Neural crest cell (in vitro differentiated cells): ENCODE measurements around the gene SDR9C7. TPM values are rescaled to one million over a fixed set of nuclear protein-coding genes. Genes with fewer than 3 reads are reported as not detected.

ENCODE experiments used
- DNase-seq: peaks from one replicate; pipeline ENCODE4 v3.0.0; 2021; ENCODE audit warnings: low read depth, mixed read lengths, low spot score
- H3K27ac Mint-ChIP-seq: one replicate; pipeline ENCODE4 v1.8.0; 2021; ENCODE audit warnings: mild to moderate bottlenecking, mixed read lengths; ENCODE audit not compliant: unreplicated experiment
- H3K27me3 Mint-ChIP-seq: 2 replicates; pipeline ENCODE4 v1.8.0; 2021; ENCODE audit warnings: low read depth, mild to moderate bottlenecking, mixed read lengths
- H3K36me3 Mint-ChIP-seq: 2 replicates; pipeline ENCODE4 v1.8.0; 2021; ENCODE audit warnings: low read depth, mild to moderate bottlenecking, mixed read lengths
- H3K4me1 Mint-ChIP-seq: 2 replicates; pipeline ENCODE4 v1.8.0; 2021; ENCODE audit warnings: mixed read lengths
- H3K4me3 Mint-ChIP-seq: one replicate; pipeline ENCODE4 v1.8.0; 2021; ENCODE audit warnings: mild to moderate bottlenecking, mixed read lengths
- H3K9me3 Mint-ChIP-seq: 2 replicates; pipeline ENCODE4 v1.8.0; 2021; ENCODE audit warnings: mixed read lengths
- CTCF ChIP-seq: fragments of 200-600 bp; sonication (generic); conservative IDR thresholded peaks from 2 replicates; pipeline ENCODE4 v1.5.0; 2021; ENCODE audit warnings: antibody characterized with exemption, mild to moderate bottlenecking
- total RNA-seq: library from RNA; stranded (reverse); gene quantifications from 2 replicates; pipeline ENCODE4 v1.2.1, GENCODE V29; 2021

Gene SDR9C7
- total RNA-seq, 1 donor from 2014 or later: not detected

- Mint-ChIP-seq H3K27me3 (peaks cover 29% of the 10 kb centered on the region), H3K36me3 (peaks cover 7% of the 10 kb centered on the region), H3K4me1 (no peaks in the 10 kb centered on the region), H3K9me3 (peaks cover 12% of the 10 kb centered on the region), H3K27ac (no peak within 1 kb of the TSS), H3K4me3 (no peak within 1 kb of the TSS)
- no peak for DNase-seq
- no peak for TF ChIP-seq CTCF
Measured at GRCh38 chr12:56957229-56958052, 23.2 kb upstream of the SDR9C7 start, which contains the start of gene RDH16. Gene RDH16, minus strand, starts transcription at chr12:56957608. Its CDS starts 146 bp downstream, at chr12:56957462.

GRCh38 chr12:56955631-56956256 is 21.5 kb upstream of the SDR9C7 start:
- peaks cover 2% of the 10 kb centered on the region for H3K9me3 Mint-ChIP-seq
- H3K27me3 Mint-ChIP-seq: peaks cover 15% of the 10 kb centered on the region

GRCh38 chr12:56954958-56955355 is 20.7 kb upstream of the SDR9C7 start:
- DNase-seq: no peak
- no peak for TF ChIP-seq CTCF
- Mint-ChIP-seq H3K27me3 (peaks cover 8% of the 10 kb centered on the region), H3K27ac (no peak overlapping the region), H3K9me3 (peaks cover 2% of the 10 kb centered on the region), H3K4me3 (no peak overlapping the region), H3K36me3 (no peaks in the 10 kb centered on the region), H3K4me1 (no peaks in the 10 kb centered on the region)

More at GRCh38 chr12:56955631-56956256, 21.5 kb upstream of the SDR9C7 start:
- H3K36me3 Mint-ChIP-seq: peaks cover under 1% of the 10 kb centered on the region
- no peak for DNase-seq
- H3K4me3 Mint-ChIP-seq: no peak overlapping the region
- no peak overlapping the region for H3K27ac Mint-ChIP-seq
- no peak for TF ChIP-seq CTCF
- no peaks in the 10 kb centered on the region for H3K4me1 Mint-ChIP-seq

- Mint-ChIP-seq H3K9me3 (peaks cover 2% of the 10 kb centered on the region), H3K27me3 (peaks cover 2% of the 10 kb centered on the region), H3K4me1 (no peaks in the 10 kb centered on the region), H3K36me3 (no peaks in the 10 kb centered on the region), H3K4me3 (no peak overlapping the region), H3K27ac (no peak overlapping the region)
- TF ChIP-seq CTCF: no peak
- no peak for DNase-seq
Measured at GRCh38 chr12:56954057-56954957, 20.1 kb upstream of the SDR9C7 start.

- no peak for DNase-seq
- Mint-ChIP-seq H3K9me3 (peaks cover 2% of the 10 kb centered on the region), H3K4me3 (no peak overlapping the region), H3K27me3 (peaks cover 2% of the 10 kb centered on the region), H3K27ac (no peak overlapping the region), H3K4me1 (no peaks in the 10 kb centered on the region), H3K36me3 (no peaks in the 10 kb centered on the region)
- no peak for TF ChIP-seq CTCF
Measured at GRCh38 chr12:56953314-56953713, 19.1 kb upstream of the SDR9C7 start.
